Loucy (cell line): ENCODE measurements around the gene TRAF3IP1.

ENCODE experiments used
- EZH2phosphoT487 ChIP-seq: fragments of 200-600 bp; IDR thresholded peaks from 2 replicates; pipeline ENCODE4 v1.6.1; 2018; ENCODE audit warnings: antibody characterized with exemption, mild to moderate bottlenecking, moderate library complexity, borderline replicate concordance
- TF ChIP-seq, protein P1 (sequence below): fragments of 200-600 bp; sonication (generic); conservative IDR thresholded peaks from 2 replicates; pipeline ENCODE4 v1.5.1; 2014; ENCODE audit warnings: mild to moderate bottlenecking, antibody characterized with exemption, low read length

DNA sequence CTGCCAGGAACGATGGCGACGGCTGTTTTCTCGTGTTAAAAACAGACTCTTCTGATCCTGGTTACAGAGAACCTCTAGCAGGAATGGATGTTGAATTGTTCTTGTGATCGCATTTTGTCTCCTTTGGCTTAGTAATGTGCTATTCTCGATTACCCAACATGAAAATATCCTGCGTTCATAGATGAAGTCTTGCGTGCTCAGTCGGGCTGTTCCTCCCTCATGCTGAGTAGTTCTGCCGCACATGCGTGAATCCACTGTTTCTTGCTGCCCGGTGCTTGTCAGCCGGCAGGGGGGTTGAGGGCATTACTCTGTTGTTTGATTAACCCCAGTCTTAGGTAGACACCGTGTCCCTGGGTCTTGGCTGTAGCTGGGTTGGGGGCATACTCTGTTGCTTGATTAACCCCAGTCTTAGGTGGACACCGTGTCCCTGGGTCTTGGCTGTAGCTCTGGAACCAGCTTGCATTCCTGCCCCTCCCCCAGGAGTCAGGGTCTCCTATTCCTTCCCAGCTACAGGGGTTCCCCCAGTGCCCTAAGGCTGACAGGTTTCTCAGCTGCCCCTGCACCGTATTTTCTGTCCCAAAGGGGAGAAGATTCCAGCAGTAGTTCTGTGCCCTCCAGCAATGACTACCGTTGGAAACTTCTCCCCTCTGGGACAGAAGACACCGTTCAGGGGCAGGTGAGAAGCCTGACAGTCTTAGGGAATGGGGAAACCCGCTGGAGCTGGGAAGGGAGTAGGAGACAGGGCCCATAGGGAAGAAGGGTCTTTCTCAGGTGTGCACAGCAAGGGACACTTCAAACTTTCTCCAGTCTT, 84.3 kb downstream of the TRAF3IP1 start:
- TF ChIP-seq, protein P1, sequence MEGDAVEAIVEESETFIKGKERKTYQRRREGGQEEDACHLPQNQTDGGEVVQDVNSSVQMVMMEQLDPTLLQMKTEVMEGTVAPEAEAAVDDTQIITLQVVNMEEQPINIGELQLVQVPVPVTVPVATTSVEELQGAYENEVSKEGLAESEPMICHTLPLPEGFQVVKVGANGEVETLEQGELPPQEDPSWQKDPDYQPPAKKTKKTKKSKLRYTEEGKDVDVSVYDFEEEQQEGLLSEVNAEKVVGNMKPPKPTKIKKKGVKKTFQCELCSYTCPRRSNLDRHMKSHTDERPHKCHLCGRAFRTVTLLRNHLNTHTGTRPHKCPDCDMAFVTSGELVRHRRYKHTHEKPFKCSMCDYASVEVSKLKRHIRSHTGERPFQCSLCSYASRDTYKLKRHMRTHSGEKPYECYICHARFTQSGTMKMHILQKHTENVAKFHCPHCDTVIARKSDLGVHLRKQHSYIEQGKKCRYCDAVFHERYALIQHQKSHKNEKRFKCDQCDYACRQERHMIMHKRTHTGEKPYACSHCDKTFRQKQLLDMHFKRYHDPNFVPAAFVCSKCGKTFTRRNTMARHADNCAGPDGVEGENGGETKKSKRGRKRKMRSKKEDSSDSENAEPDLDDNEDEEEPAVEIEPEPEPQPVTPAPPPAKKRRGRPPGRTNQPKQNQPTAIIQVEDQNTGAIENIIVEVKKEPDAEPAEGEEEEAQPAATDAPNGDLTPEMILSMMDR, result no peak
- no peak for TF ChIP-seq EZH2phosphoT487
